GM23248 (cell line): ENCODE measurements around the gene SSRP1. TPM values are rescaled to one million over a fixed set of nuclear protein-coding genes. Genes with fewer than 3 reads are reported as not detected.

Source experiments
- DNase-seq: peaks from one replicate; pipeline ENCODE4 v3.0.0-alpha.2; 2015
- H2AFZ ChIP-seq: fragments of 200-600 bp; sonication (generic); 2 replicates; pipeline ENCODE4 v1.6.1; 2016; ENCODE audit warnings: antibody characterized with exemption
- H3F3A ChIP-seq: fragments of 200-600 bp; sonication (generic); 2 replicates; pipeline ENCODE4 v1.6.1; 2016; ENCODE audit warnings: mild to moderate bottlenecking, antibody characterized with exemption, mixed run types; ENCODE audit not compliant: insufficient read depth
- H3K27ac ChIP-seq: fragments of 200-600 bp; sonication (generic); 2 replicates; pipeline ENCODE4 v1.5.1; 2016; ENCODE audit warnings: mild to moderate bottlenecking
- H3K27me3 ChIP-seq: fragments of 200-600 bp; sonication (generic); replicated peaks from 2 replicates; pipeline ENCODE4 v1.6.1; 2016; ENCODE audit warnings: mild to moderate bottlenecking; ENCODE audit not compliant: insufficient read depth
- H3K36me3 ChIP-seq: fragments of 200-600 bp; sonication (generic); 2 replicates; pipeline ENCODE4 v1.6.1; 2016; ENCODE audit warnings: low read depth, mild to moderate bottlenecking
- H3K4me1 ChIP-seq: fragments of 200-600 bp; sonication (generic); 2 replicates; pipeline ENCODE4 v1.6.1; 2016; ENCODE audit warnings: mild to moderate bottlenecking; ENCODE audit not compliant: insufficient read depth
- H3K4me2 ChIP-seq: fragments of 200-600 bp; sonication (generic); one replicate; pipeline ENCODE4 v1.6.1; 2016; ENCODE audit warnings: mild to moderate bottlenecking; ENCODE audit not compliant: unreplicated experiment
- H3K4me3 ChIP-seq: fragments of 200-600 bp; sonication (generic); 2 replicates; pipeline ENCODE4 v1.5.1; 2016; ENCODE audit warnings: mild to moderate bottlenecking
- H3K79me2 ChIP-seq: fragments of 200-600 bp; sonication (generic); 2 replicates; pipeline ENCODE4 v1.6.1; 2016; ENCODE audit warnings: mild to moderate bottlenecking; ENCODE audit not compliant: insufficient read depth
- H3K9ac ChIP-seq: fragments of 200-600 bp; sonication (generic); 2 replicates; pipeline ENCODE4 v1.6.1; 2016; ENCODE audit warnings: mild to moderate bottlenecking
- H3K9me2 ChIP-seq: fragments of 200-600 bp; sonication (generic); 2 replicates; pipeline ENCODE4 v1.6.1; 2016; ENCODE audit warnings: mixed run types, mild to moderate bottlenecking, moderate library complexity; ENCODE audit not compliant: insufficient read depth
- H3K9me3 ChIP-seq: fragments of 200-600 bp; sonication (generic); one replicate; pipeline ENCODE4 v1.6.1; 2017; ENCODE audit warnings: low read depth
- H4K20me1 ChIP-seq: fragments of 200-600 bp; sonication (generic); 2 replicates; pipeline ENCODE4 v1.6.0; 2016; ENCODE audit not compliant: insufficient read depth
- EZH2 ChIP-seq: fragments of 200-600 bp; sonication (generic); IDR thresholded peaks from 2 replicates; pipeline ENCODE4 v1.6.1; 2018; ENCODE audit warnings: antibody characterized with exemption, mild to moderate bottlenecking; ENCODE audit not compliant: insufficient read depth, poor library complexity, severe bottlenecking
- EZH2phosphoT487 ChIP-seq: fragments of 200-600 bp; sonication (generic); IDR thresholded peaks from 2 replicates; pipeline ENCODE4 v1.6.1; 2018; ENCODE audit warnings: antibody characterized with exemption, moderate library complexity, mild to moderate bottlenecking, low read depth; ENCODE audit not compliant: insufficient read depth
- WGBS, 2 experiments: methylation state at CpG; one replicate each; pipeline ENCODE4 v1.1.6; 2015 to 2017; ENCODE audit warnings: low lambda C conversion rate in 2 of 2, low coverage in 1 of 2; ENCODE audit errors: missing lambda C conversion rate in 2 of 2; 5-methylcytosine and 5-hydroxymethylcytosine counted together
- in situ Hi-C: fragments of 300-500 bp; cut with MboI; formaldehyde crosslinking; loops from 2 replicates; pipeline ENCODE4 v1.15.0; 2020
- polyA plus RNA-seq: library from polyadenylated mRNA; unstranded; fragments of >200 nt; fragmentation: Nextera tagmentation; extraction: Ambion mirVana; gene quantifications from 2 replicates; pipeline ENCODE4 v1.2.1, GENCODE V29; 2016
- total RNA-seq: library from RNA; depleted of rRNA; stranded (reverse); fragments of >200 nt; shearing (Covaris generic); gene quantifications from 2 replicates; pipeline ENCODE4 v1.2.3, GENCODE V29; 2014

Gene SSRP1
- total and polyA plus RNA-seq, 2 experiments from 2014 or later = 29.3 to 76.2 TPM

DNA sequence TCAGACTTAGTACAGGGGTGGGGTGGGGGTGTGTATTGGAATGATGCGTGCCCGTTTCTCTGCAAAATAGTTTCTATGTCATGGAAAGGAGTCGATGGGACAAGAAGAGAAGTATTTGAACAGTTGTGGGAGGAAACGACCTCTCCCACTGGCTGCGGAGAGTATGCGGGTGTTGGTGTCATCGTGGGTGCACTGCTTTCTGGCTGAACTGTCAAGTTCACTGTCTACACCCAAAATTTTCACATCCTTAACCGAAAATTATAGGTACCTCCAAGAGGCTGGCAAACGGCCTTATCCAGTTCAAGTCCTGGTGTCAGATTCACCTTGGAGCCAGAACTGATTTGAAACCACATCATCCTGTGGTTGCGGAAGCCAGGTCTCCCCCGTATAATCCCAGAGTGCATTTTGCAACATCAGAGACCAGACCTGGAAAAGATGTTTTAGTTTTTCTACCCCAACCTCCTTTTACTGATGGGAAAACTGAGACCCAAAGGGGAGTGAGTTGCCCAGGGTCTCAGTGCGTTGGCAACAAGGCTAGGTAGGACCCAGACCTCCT lies 497 bp upstream of the SSRP1 start:
- TF ChIP-seq EZH2 (no peak), EZH2phosphoT487 (no peak)
- Histone ChIP-seq H3K79me2 (peaks cover 51% of the 10 kb centered on the region), H3K4me2 (peak overlapping the region; percentile 77), H3K27me3 (no peaks in the 10 kb centered on the region), H3K4me1 (peaks cover 14% of the 10 kb centered on the region), H3K4me3 (peak overlapping the region; percentile 82), H3K27ac (peak overlapping the region; percentile 74), H3F3A (no peaks in the 10 kb centered on the region), H3K9me3 (no peaks in the 10 kb centered on the region), H3K9ac (peak overlapping the region; percentile 93), H4K20me1 (no peaks in the 10 kb centered on the region), H3K9me2 (no peaks in the 10 kb centered on the region), H2AFZ (peak overlapping the region; percentile 85), H3K36me3 (no peaks in the 10 kb centered on the region; the same call in 1 of the 2 replicates)
- 21 to 22% methylated on average over 12 of the region's 12 CpGs for WGBS, 2 experiments
- in situ Hi-C loops = no loop called here
- peak; percentile 54 for DNase-seq

DNA sequence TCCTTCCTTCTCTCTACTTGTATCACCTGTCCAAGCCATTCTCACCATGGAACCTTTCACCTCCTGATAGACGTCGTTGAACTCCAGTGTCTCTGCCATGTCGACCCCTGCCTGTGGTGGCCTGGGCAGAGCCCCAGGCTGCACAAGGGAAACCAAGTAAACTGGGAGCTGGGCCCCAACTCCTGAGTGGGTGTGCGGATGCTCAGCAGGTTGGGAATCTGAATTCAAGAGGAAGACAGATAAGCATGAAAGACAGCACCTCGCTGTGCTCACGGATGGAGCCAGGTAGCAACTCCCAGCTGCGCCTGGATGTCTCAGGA lies 709 bp downstream of the SSRP1 start:
- H3K4me1 ChIP-seq = peaks cover 14% of the 10 kb centered on the region
- no peaks in the 10 kb centered on the region for H3K27me3 ChIP-seq
- peak overlapping the region; percentile 85 for H2AFZ ChIP-seq
- peak overlapping the region; percentile 74 for H3K27ac ChIP-seq
- in situ Hi-C loops = no loop called here
- H3K9me2 ChIP-seq = no peaks in the 10 kb centered on the region
- peak overlapping the region; percentile 87 for H3K4me2 ChIP-seq
- H3K9me3 ChIP-seq = no peaks in the 10 kb centered on the region
- peaks cover 63% of the 10 kb centered on the region for H3K79me2 ChIP-seq
- 2% methylated on average over 7 of the region's 7 CpGs for WGBS, 2 experiments
- H4K20me1 ChIP-seq = no peaks in the 10 kb centered on the region
- no peak for TF ChIP-seq EZH2phosphoT487
- TF ChIP-seq EZH2 = no peak
- H3K36me3 ChIP-seq = no peaks in the 10 kb centered on the region; the same call in none of the 2 replicates
- DNase-seq = no peak
- H3K4me3 ChIP-seq = peak overlapping the region; percentile 82
- H3K9ac ChIP-seq = peak overlapping the region; percentile 93
- no peaks in the 10 kb centered on the region for H3F3A ChIP-seq

DNA sequence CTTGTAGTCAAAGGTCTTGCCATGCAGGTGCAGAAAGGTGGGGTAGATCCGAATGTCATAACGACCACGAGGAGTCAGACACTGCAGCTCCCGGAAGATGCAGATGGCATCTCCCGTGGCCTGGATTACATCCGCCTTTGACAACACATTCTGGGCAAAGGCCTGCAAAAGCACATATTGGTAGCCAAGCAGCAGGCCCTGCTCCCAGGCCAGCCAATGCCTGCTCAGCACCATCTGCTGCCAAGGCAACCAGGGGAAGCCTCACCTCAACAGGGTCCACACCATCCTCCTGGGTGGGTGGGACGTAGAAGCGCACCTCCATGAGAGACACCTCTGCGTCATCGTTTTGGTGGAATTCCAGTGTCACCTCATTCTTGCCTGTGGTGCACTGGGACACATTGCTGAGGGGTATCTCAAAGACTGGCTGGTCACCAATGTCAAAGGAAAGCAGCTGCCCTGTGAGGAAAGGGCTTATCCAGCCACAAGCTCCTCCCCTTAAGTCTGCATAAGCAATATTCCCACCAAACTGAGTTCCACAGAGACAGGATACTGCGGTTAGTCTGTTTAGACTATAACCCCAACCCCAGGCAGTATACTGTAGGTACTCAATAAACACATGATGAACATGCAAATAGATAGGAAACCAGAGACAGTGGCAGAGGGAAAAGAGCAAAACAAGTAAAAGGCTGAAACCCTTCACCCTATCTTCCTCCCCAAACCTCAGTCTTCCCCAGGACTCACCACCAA lies 2.8 kb downstream of the SSRP1 start:
- 91% methylated on average over 11 of the region's 11 CpGs for WGBS, 2 experiments
- no peak overlapping the region for H3K4me2 ChIP-seq

DNA sequence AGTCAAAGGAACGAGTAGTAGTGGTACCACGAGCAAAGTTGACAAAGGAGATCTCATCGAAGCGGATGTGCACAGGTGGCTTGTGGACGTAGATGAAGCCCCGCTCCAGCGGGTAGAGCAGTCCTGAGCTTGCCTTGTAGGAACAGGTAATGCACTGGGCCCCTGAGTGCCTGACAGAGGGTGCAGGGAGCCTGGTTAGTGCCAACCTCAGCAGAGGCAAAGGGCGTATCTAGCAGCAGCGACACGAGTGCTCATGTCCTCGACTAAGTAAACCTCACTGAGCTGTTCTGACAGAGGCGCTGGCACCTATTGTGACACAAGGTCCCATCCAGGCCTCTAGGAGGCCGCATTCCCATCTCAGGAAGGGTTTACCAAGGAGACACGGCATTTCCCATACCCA lies 4.0 kb downstream of the SSRP1 start:
- Histone ChIP-seq H3K9me2 (no peaks in the 10 kb centered on the region), H3K27ac (no peak overlapping the region), H3K4me1 (peaks cover 14% of the 10 kb centered on the region), H3K36me3 (peaks cover 17% of the 10 kb centered on the region), H3K4me2 (no peak overlapping the region), H3K4me3 (no peak overlapping the region), H3K27me3 (no peaks in the 10 kb centered on the region), H3F3A (peaks cover 18% of the 10 kb centered on the region), H3K9me3 (no peaks in the 10 kb centered on the region), H3K79me2 (peaks cover 69% of the 10 kb centered on the region), H3K9ac (no peak overlapping the region), H2AFZ (no peak overlapping the region), H4K20me1 (no peaks in the 10 kb centered on the region)
- no peak for TF ChIP-seq EZH2phosphoT487
- no peak for TF ChIP-seq EZH2
- 90 to 94% methylated on average over 14 of the region's 14 CpGs for WGBS, 2 experiments
- in situ Hi-C loops = no loop called here
- DNase-seq = no peak

More for the DNA sequence above, 2.8 kb downstream of the SSRP1 start:
- H2AFZ ChIP-seq = no peak overlapping the region
- H3F3A ChIP-seq = peaks cover 7% of the 10 kb centered on the region
- peaks cover 71% of the 10 kb centered on the region for H3K79me2 ChIP-seq
- H3K36me3 ChIP-seq = peaks cover 10% of the 10 kb centered on the region
- no peak for DNase-seq
- H3K9me2 ChIP-seq = no peaks in the 10 kb centered on the region
- no peaks in the 10 kb centered on the region for H4K20me1 ChIP-seq
- H3K9me3 ChIP-seq = no peaks in the 10 kb centered on the region
- peaks cover 14% of the 10 kb centered on the region for H3K4me1 ChIP-seq
- H3K27ac ChIP-seq = no peak overlapping the region
- TF ChIP-seq EZH2phosphoT487 = no peak
- TF ChIP-seq EZH2 = no peak
- no peak overlapping the region for H3K4me3 ChIP-seq
- in situ Hi-C loops = no loop called here
- no peaks in the 10 kb centered on the region for H3K27me3 ChIP-seq
- H3K9ac ChIP-seq = no peak overlapping the region
